Skeletal muscle satellite cell (primary cell): Measurements from ENCODE around the gene ANO2.

Experiments
- H3K27me3 ChIP-seq: 2 replicates; pipeline ENCODE4 v1.7.0; 2013; ENCODE audit warnings: low read length; ENCODE audit not compliant: control insufficient read depth, insufficient read depth
- H3K36me3 ChIP-seq: 2 replicates; pipeline ENCODE4 v1.7.0; 2013; ENCODE audit warnings: mild to moderate bottlenecking, control low read depth, low read length; ENCODE audit not compliant: insufficient read depth
- H3K4me1 ChIP-seq: 2 replicates; pipeline ENCODE4 v1.7.0; 2013; ENCODE audit warnings: low read length; ENCODE audit not compliant: control insufficient read depth, insufficient read depth
- H3K4me2 ChIP-seq: 2 replicates; pipeline ENCODE4 v1.7.0; 2013; ENCODE audit warnings: mild to moderate bottlenecking, low read length
- H3K4me3 ChIP-seq: 2 replicates; pipeline ENCODE4 v1.7.0; 2013; ENCODE audit warnings: low read length
- H3K9ac ChIP-seq: 2 replicates; pipeline ENCODE4 v1.7.0; 2013; ENCODE audit warnings: mild to moderate bottlenecking, low read depth, low read length, moderate library complexity
- H3K9me3 ChIP-seq: replicated peaks from 2 replicates; pipeline ENCODE4 v1.7.0; 2013; ENCODE audit warnings: mild to moderate bottlenecking, control low read depth, low read length

The ANO2 gene

GRCh38 chr12:5768171-5768570 lies 176.9 kb downstream of the ANO2 start:
- Histone ChIP-seq H3K4me3 (no peak overlapping the region), H3K27me3 (no peaks in the 10 kb centered on the region), H3K36me3 (no peaks in the 10 kb centered on the region), H3K9ac (no peak overlapping the region), H3K9me3 (no peaks in the 10 kb centered on the region), H3K4me2 (no peak overlapping the region), H3K4me1 (no peaks in the 10 kb centered on the region)

- H3K9me3 ChIP-seq = no peaks in the 10 kb centered on the region
- H3K4me3 ChIP-seq = no peak overlapping the region
- no peak overlapping the region for H3K9ac ChIP-seq
Measured at GRCh38 chr12:5758347-5758746, 186.7 kb downstream of the ANO2 start.

GRCh38 chr12:5756338-5756842 lies 188.7 kb downstream of the ANO2 start:
- Histone ChIP-seq H3K9ac (no peak overlapping the region), H3K27me3 (no peaks in the 10 kb centered on the region), H3K4me2 (no peak overlapping the region), H3K36me3 (no peaks in the 10 kb centered on the region), H3K4me3 (no peak overlapping the region), H3K9me3 (no peaks in the 10 kb centered on the region), H3K4me1 (no peaks in the 10 kb centered on the region)

More at GRCh38 chr12:5758347-5758746, 186.7 kb downstream of the ANO2 start:
- no peaks in the 10 kb centered on the region for H3K4me1 ChIP-seq
- peaks cover 2% of the 10 kb centered on the region for H3K27me3 ChIP-seq
- H3K4me2 ChIP-seq = no peak overlapping the region
- H3K36me3 ChIP-seq = no peaks in the 10 kb centered on the region

DNA sequence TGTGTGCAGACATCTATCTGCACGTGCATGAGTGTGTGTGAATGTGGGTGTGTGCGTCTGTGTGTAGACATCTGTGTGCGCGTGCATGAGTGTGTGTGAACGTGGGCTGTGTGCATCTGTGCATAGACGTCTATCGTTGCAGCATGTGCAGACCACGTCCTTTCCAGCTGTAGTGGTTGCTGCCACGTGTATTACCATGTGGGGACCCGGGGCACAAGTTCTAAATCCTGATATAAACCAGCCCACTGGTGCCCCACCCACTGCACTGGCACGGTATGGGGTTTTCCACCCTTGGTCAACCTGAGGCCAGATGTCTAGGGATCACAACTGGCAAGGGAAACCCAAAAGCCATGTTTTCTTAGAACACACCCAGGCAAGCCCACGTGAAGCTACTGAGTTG lies 197.0 kb downstream of the ANO2 start:
- Histone ChIP-seq H3K27me3 (no peaks in the 10 kb centered on the region), H3K36me3 (no peaks in the 10 kb centered on the region), H3K9me3 (no peaks in the 10 kb centered on the region), H3K9ac (no peak overlapping the region), H3K4me1 (no peaks in the 10 kb centered on the region), H3K4me3 (no peak overlapping the region), H3K4me2 (no peak overlapping the region)

DNA sequence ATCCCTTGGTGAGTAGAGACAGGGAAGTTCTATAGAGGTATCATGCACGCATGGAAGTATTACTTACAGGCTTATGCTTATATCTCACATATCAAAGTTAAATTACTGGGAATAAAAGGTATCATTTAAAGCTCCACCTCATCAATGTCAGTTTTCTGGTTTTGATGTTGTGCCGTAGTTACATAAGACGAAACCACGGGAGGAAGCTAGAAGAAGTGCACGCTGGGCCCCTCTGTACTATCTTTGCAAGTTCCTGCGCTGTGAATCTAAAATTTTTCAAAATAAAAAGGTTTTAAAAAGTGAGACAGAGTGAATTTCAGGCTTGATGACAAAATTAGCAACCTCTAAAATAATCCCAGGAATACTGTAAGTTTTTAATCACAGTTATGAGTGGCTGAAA lies 198.1 kb downstream of the ANO2 start:
- Histone ChIP-seq H3K9ac (no peak overlapping the region), H3K36me3 (no peaks in the 10 kb centered on the region), H3K4me3 (no peak overlapping the region), H3K4me1 (no peaks in the 10 kb centered on the region), H3K4me2 (no peak overlapping the region), H3K27me3 (no peaks in the 10 kb centered on the region), H3K9me3 (no peaks in the 10 kb centered on the region)

DNA sequence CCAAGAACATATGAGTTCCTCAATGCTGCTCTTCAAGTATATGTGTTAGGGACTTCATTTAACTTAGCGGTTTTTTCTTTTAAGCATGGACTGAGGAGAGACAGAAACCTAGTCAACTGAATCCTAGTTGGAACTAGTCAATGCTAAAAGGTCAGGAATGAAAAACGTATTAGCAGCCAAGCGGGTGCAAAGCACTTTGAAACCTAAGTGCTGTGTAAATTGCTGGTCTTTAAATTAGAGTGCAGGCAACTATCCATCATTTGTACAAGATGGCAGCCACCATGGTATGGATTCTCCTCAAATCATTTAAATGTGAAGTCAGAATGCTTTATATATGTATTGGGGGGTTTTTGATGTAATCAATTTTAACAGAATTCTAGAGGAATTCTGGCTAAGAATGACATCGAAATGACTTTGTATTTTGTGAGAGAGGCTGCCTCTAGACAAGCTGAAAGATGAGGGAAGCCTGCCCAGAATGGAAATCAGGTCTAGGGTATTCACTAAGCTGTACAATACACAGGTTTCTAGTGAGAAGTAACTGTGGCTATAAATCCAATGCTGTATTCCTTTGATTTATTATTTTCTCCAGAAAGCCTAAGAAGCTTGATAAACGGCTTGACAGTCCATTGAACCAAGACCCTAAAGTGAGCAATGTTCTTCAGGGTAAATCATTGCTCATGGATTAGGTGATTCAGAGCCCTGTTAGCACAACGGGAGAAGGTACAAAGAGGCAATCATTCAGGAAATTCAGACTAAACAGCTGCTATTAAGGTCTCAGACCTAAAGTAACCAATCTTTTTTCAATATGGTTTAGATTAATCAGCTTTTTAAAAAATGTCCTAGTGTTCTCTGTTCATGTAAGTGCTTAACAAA lies 198.8 kb downstream of the ANO2 start:
- H3K36me3 ChIP-seq = no peaks in the 10 kb centered on the region
- no peaks in the 10 kb centered on the region for H3K27me3 ChIP-seq
- H3K4me3 ChIP-seq = no peak overlapping the region
- H3K9me3 ChIP-seq = no peaks in the 10 kb centered on the region
- H3K4me2 ChIP-seq = no peak overlapping the region
- H3K9ac ChIP-seq = no peak overlapping the region
- H3K4me1 ChIP-seq = no peaks in the 10 kb centered on the region

DNA sequence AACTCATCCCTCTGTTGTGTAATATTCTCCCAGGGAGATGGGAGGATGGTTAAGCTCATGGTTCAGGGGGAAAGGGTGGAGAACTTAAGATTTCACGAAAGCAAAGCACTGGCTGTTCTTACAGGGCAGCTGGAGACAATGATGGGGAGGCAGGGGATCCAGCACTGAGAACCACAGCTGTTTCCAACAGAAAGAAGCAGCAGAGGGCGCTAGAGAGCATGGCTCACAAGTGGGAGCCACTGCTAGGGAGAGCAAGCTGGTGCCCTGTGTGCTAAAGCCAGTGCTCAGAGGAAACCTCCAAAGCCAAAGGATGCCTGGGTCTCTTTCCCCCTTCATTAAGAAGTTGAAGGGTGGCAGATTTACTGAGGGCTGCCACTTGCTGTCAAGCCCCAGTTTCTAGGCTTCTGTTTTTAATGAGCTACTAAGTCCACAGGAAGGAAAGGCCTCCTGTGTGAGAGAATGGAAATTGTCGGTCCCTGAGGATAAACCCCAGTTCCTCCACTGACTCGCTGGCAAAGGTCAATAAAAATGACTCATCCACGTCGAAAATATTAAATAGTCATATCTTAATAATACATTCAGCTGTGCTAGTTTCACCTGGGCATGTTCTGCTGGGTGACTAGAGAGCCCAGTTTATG lies 199.7 kb downstream of the ANO2 start:
- no peak overlapping the region for H3K4me2 ChIP-seq
- no peaks in the 10 kb centered on the region for H3K9me3 ChIP-seq
- no peak overlapping the region for H3K4me3 ChIP-seq
- H3K36me3 ChIP-seq = no peaks in the 10 kb centered on the region
- no peak overlapping the region for H3K9ac ChIP-seq
- no peaks in the 10 kb centered on the region for H3K4me1 ChIP-seq
- H3K27me3 ChIP-seq = no peaks in the 10 kb centered on the region

DNA sequence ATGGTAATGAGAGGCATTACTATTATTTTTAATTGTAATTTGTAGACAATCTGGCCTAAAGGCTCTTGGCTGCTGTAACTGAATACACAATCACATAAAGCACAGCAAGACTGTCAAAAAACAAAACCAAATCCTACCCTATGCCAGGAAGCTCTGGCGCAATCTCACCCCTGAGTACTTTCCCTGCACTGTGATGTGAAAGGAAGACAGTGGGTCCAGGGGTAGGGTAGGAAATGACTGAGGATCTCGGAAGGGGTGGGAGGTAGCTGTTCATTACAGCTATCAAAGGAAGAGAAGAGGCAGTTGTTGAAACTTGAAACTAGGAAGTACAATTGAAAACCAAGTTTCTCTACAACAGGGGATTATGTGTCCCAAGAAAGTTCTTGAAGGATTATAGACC lies 202.8 kb downstream of the ANO2 start:
- H3K9ac ChIP-seq = no peak overlapping the region
- H3K4me3 ChIP-seq = no peak overlapping the region
- no peaks in the 10 kb centered on the region for H3K4me1 ChIP-seq
- no peaks in the 10 kb centered on the region for H3K27me3 ChIP-seq
- H3K4me2 ChIP-seq = no peak overlapping the region
- H3K36me3 ChIP-seq = no peaks in the 10 kb centered on the region
- no peaks in the 10 kb centered on the region for H3K9me3 ChIP-seq

DNA sequence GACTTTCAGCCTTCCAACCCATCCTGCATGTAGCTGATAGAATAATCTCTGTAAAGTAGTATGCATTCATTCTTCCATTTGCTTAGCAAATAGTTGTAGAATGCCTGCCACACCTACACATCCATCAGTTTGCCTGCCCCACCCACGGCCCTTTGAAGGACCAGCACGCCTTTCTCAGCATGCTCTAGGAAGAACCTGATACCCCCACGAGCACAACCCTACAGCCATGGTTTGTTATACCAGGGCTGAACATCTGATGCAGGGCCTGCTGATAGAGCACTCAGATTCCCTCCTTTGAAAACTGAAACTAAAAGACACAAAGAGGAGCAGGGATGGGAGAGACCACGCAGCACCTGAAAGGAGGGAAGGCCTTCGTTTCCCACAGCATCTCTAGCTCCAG lies 205.1 kb downstream of the ANO2 start:
- H3K27me3 ChIP-seq = no peaks in the 10 kb centered on the region
- no peak overlapping the region for H3K9ac ChIP-seq
- H3K36me3 ChIP-seq = no peaks in the 10 kb centered on the region
- H3K4me1 ChIP-seq = no peaks in the 10 kb centered on the region
- no peak overlapping the region for H3K4me2 ChIP-seq
- no peak overlapping the region for H3K4me3 ChIP-seq
- H3K9me3 ChIP-seq = no peaks in the 10 kb centered on the region

DNA sequence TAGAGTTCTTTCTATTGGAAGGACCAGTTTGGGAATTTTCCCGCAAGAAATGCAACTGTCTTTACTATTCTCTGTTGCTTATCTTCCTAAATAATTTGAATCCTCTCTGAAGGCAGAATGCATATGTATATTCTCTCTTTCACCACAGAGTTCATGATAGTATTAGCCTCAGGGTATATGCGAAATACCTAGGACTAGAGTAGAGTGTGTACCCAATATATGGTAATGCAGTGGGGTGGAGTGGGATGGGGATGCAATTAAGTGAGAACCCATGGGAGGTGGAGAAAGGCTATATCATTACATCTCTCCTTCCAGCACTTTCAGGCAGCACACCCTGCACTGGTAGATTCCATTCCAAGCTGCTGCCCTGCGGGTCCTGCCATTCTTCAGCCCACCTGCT lies 207.3 kb downstream of the ANO2 start:
- H3K9ac ChIP-seq = no peak overlapping the region
- no peaks in the 10 kb centered on the region for H3K4me1 ChIP-seq
- no peaks in the 10 kb centered on the region for H3K36me3 ChIP-seq
- no peaks in the 10 kb centered on the region for H3K9me3 ChIP-seq
- no peak overlapping the region for H3K4me3 ChIP-seq
- no peaks in the 10 kb centered on the region for H3K27me3 ChIP-seq
- H3K4me2 ChIP-seq = no peak overlapping the region

DNA sequence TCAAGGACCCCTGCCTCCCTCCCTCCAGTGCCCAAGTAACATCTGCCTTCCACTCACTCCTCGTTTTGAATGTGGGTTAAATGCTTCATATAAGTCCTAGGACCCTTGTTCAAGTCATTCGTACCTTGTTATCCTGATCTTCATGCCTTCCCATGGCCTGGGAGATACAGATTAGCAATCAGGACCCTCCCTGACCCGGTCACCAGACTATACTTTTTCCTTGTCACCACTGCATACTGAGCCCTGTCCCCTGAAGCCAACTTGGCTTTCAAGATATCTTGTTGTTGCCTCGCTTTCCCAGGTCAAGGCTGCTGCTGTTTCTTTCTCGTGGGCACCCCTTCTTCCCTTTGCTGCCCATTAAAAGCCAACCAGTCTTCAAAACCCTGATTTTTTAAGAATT lies 208.5 kb downstream of the ANO2 start:
- no peaks in the 10 kb centered on the region for H3K9me3 ChIP-seq
- no peak overlapping the region for H3K9ac ChIP-seq
- H3K4me1 ChIP-seq = no peaks in the 10 kb centered on the region
- H3K27me3 ChIP-seq = no peaks in the 10 kb centered on the region
- H3K4me2 ChIP-seq = no peak overlapping the region
- no peak overlapping the region for H3K4me3 ChIP-seq
- no peaks in the 10 kb centered on the region for H3K36me3 ChIP-seq

- no peaks in the 10 kb centered on the region for H3K9me3 ChIP-seq
- H3K9ac ChIP-seq = no peak overlapping the region
- H3K27me3 ChIP-seq = no peaks in the 10 kb centered on the region
- H3K4me3 ChIP-seq = no peak overlapping the region
- H3K4me2 ChIP-seq = no peak overlapping the region
- H3K4me1 ChIP-seq = no peaks in the 10 kb centered on the region
- no peaks in the 10 kb centered on the region for H3K36me3 ChIP-seq
Measured at GRCh38 chr12:5736016-5736415, 209.0 kb downstream of the ANO2 start.
